Keratinocyte (primary cell): ENCODE data around the gene ITPK1. TPM values are rescaled to one million over a fixed set of nuclear protein-coding genes. Genes with fewer than 3 reads are reported as not detected.

Experiments
- DNase-seq: peaks from one replicate; pipeline ENCODE4 v3.0.0-alpha.2; 2011; ENCODE audit warnings: low read depth, missing footprints, low spot score
- FAIRE-seq: peaks from 2 replicates; lab custom pipeline; 2011; peaks lifted over from hg19 to GRCh38; lab: Jason Lieb, UNC
- H2AFZ ChIP-seq: 2 replicates; pipeline ENCODE4 v1.6.0; 2012; ENCODE audit warnings: low read length, control low read depth, inconsistent platforms; ENCODE audit not compliant: control insufficient read depth
- H3K27ac ChIP-seq: 2 replicates; pipeline ENCODE4 v1.5.1; 2011; ENCODE audit warnings: low read length; ENCODE audit not compliant: control insufficient read depth, insufficient read depth
- H3K27me3 ChIP-seq: 3 replicates; pipeline ENCODE4 v1.6.0; 2011; ENCODE audit warnings: low read length; ENCODE audit not compliant: control insufficient read depth, insufficient read depth; ENCODE audit errors: extremely low read depth
- H3K36me3 ChIP-seq, 2 experiments: 2 replicates in 1 of 2; 3 replicates in 1 of 2; pipeline ENCODE4 v1.5.1; 2011; ENCODE audit warnings: low read length in 2 of 2, mild to moderate bottlenecking in 1 of 2; ENCODE audit not compliant: control insufficient read depth in 2 of 2, insufficient read depth in 2 of 2; ENCODE audit errors: extremely low read depth in 1 of 2
- H3K4me1 ChIP-seq: 3 replicates; pipeline ENCODE4 v1.5.1; 2011; ENCODE audit warnings: low read length; ENCODE audit not compliant: control insufficient read depth, insufficient read depth; ENCODE audit errors: extremely low read depth
- H3K4me2 ChIP-seq: 3 replicates; pipeline ENCODE4 v1.6.0; 2011; ENCODE audit warnings: low read depth, low read length; ENCODE audit not compliant: control insufficient read depth, insufficient read depth; ENCODE audit errors: extremely low read depth
- H3K4me3 ChIP-seq, 3 experiments: fragments of 200-600 bp in 1 of 3; sonication (generic) in 1 of 3; 2 replicates in 2 of 3; 3 replicates in 1 of 3; pipeline ENCODE4 v1.5.1; 2011 to 2016; ENCODE audit warnings: low read length in 3 of 3, mild to moderate bottlenecking in 3 of 3, control low read depth in 2 of 3, inconsistent platforms in 1 of 3, low read depth in 1 of 3, mixed read lengths in 1 of 3, mixed run types in 1 of 3, moderate library complexity in 1 of 3; ENCODE audit not compliant: control insufficient read depth in 2 of 3, insufficient read depth in 2 of 3; ENCODE audit errors: extremely low read depth in 1 of 3
- H3K79me2 ChIP-seq: 2 replicates; pipeline ENCODE4 v1.6.0; 2012; ENCODE audit warnings: low read length; ENCODE audit not compliant: control insufficient read depth, insufficient read depth
- H3K9ac ChIP-seq: 3 replicates; pipeline ENCODE4 v1.6.0; 2011; ENCODE audit warnings: low read length; ENCODE audit not compliant: control insufficient read depth, insufficient read depth; ENCODE audit errors: extremely low read depth
- H3K9me1 ChIP-seq: 3 replicates; pipeline ENCODE4 v1.6.0; 2011; ENCODE audit warnings: low read length; ENCODE audit not compliant: control insufficient read depth, insufficient read depth; ENCODE audit errors: extremely low read depth
- H3K9me3 ChIP-seq: 2 replicates; pipeline ENCODE4 v1.5.1; 2012; ENCODE audit warnings: low read depth, low read length; ENCODE audit not compliant: control insufficient read depth
- H4K20me1 ChIP-seq: 3 replicates; pipeline ENCODE4 v1.6.0; 2011; ENCODE audit warnings: low read length; ENCODE audit not compliant: control insufficient read depth, insufficient read depth; ENCODE audit errors: extremely low read depth
- CTCF ChIP-seq, 3 experiments: IDR thresholded peaks in 1 of 3; conservative IDR thresholded peaks in 1 of 3; optimal IDR thresholded peaks in 1 of 3; 2 replicates in 2 of 3; 3 replicates in 1 of 3; pipeline versions ENCODE3 to v1.5.1; 2011; ENCODE audit warnings: low read length in 3 of 3, mild to moderate bottlenecking in 3 of 3, moderate library complexity in 2 of 3, control low read depth in 1 of 3, inconsistent platforms in 1 of 3; ENCODE audit not compliant: insufficient read depth in 2 of 3; ENCODE audit errors: extremely low read depth in 1 of 3
- EZH2 ChIP-seq: IDR thresholded peaks from one replicate; pipeline ENCODE4 v1.6.1; 2012; ENCODE audit warnings: inconsistent platforms, mild to moderate bottlenecking, low read length, moderate library complexity
- dilution Hi-C: fragments of 300-500 bp; cut with MboI; formaldehyde crosslinking; loops from one replicate; pipeline ENCODE4 v1.7.0; 2020; ENCODE audit warnings: low sequenced_read_pairs; ENCODE audit not compliant: extremely low pct_ligation_motif_present
- polyA plus RNA-seq, 5 experiments: library from polyadenylated mRNA; depleted of rRNA in 3 of 5; stranded (reverse) in 3 of 5; stranded (forward) in 1 of 5; unstranded in 1 of 5; fragments of >200 nt; gene quantifications; 1 replicate in 1 of 5; 2 replicates in 3 of 5; 3 replicates in 1 of 5; pipeline versions ENCODE4 v1.2.1 to v1.2.3, GENCODE V29; 2011 to 2012; ENCODE audit warnings: missing spikeins in 2 of 5, low read depth in 1 of 5, low replicate concordance in 1 of 5

ITPK1 gene
- polyA plus RNA-seq, 1 donor (not counting 4 experiments of a cell fraction or from before 2014, with no cell fraction given): 67.8 TPM

DNA sequence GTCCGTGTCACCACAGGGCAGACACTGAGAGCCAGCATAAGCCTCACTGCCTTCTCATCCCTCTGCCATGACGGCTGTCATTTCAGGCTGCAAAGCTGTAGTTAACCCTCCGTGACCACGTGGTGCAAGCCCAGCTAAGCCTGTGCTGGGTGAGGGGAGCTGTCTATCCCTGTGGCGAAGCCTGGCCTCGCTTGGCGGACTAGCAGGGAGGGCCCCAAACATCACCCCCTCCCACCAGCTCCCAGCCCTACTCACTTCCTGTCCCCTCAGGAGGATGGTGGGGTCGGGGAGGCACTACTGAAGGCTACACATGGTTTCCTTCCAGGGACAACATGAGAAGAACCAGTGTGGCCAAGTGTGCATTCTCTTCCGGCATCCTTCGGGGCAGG, 104.6 kb downstream of the ITPK1 start:
- Histone ChIP-seq H3K9me1 (peaks cover 4% of the 10 kb centered on the region), H3K79me2 (peaks cover 11% of the 10 kb centered on the region), H3K27ac (no peak overlapping the region), H3K9ac (no peak overlapping the region), H3K4me3 (no peak overlapping the region), H4K20me1 (no peaks in the 10 kb centered on the region), H3K36me3 (peaks cover 11 to 18% of the 10 kb centered on the region in 2 experiments), H3K27me3 (no peaks in the 10 kb centered on the region), H2AFZ (no peak overlapping the region), H3K9me3 (no peaks in the 10 kb centered on the region), H3K4me1 (peaks cover 24% of the 10 kb centered on the region), H3K4me2 (no peak overlapping the region)
- DNase-seq: no peak
- FAIRE-seq: no peak
- no peak for TF ChIP-seq EZH2
- no peak for TF ChIP-seq CTCF (optimal IDR thresholded peaks at IDR 0.05 in 1 of 3, IDR thresholded peaks at IDR 0.05 in 1 of 3, conservative IDR thresholded peaks at IDR 0.05 in 1 of 3; ENCODE audit: extremely low read depth in 1 of 3, insufficient read depth in 2 of 3, low read length in 3 of 3)
- dilution Hi-C loops: no loop called here

- FAIRE-seq: no peak
- no peak overlapping the region for H3K27ac ChIP-seq
Observed at GRCh38 chr14:93010522-93011140, 105.1 kb downstream of the ITPK1 start.

More at GRCh38 chr14:93010522-93011140, 105.1 kb downstream of the ITPK1 start:
- dilution Hi-C loops: no loop called here
- Histone ChIP-seq H3K36me3 (peaks cover 9 to 18% of the 10 kb centered on the region in 2 experiments), H3K9me1 (peaks cover 4% of the 10 kb centered on the region), H3K9me3 (no peaks in the 10 kb centered on the region), H3K27me3 (no peaks in the 10 kb centered on the region), H4K20me1 (no peaks in the 10 kb centered on the region), H3K4me1 (peaks cover 29% of the 10 kb centered on the region), H3K79me2 (peaks cover 11% of the 10 kb centered on the region), H3K9ac (no peak overlapping the region), H3K4me2 (no peak overlapping the region), H2AFZ (no peak overlapping the region), H3K4me3 (no peak overlapping the region)
- no peak for TF ChIP-seq EZH2
- no peak for TF ChIP-seq CTCF (optimal IDR thresholded peaks at IDR 0.05 in 1 of 3, IDR thresholded peaks at IDR 0.05 in 1 of 3, conservative IDR thresholded peaks at IDR 0.05 in 1 of 3; ENCODE audit: extremely low read depth in 1 of 3, insufficient read depth in 2 of 3, low read length in 3 of 3)
- DNase-seq: no peak
